Measurements from ENCODE around the gene PTTG1IP. TPM values are rescaled to one million over a fixed set of nuclear protein-coding genes. Genes with fewer than 3 reads are reported as not detected.

PTTG1IP gene
- total RNA-seq, 1 experiment from 2014 or later: 96.0 TPM

DNA sequence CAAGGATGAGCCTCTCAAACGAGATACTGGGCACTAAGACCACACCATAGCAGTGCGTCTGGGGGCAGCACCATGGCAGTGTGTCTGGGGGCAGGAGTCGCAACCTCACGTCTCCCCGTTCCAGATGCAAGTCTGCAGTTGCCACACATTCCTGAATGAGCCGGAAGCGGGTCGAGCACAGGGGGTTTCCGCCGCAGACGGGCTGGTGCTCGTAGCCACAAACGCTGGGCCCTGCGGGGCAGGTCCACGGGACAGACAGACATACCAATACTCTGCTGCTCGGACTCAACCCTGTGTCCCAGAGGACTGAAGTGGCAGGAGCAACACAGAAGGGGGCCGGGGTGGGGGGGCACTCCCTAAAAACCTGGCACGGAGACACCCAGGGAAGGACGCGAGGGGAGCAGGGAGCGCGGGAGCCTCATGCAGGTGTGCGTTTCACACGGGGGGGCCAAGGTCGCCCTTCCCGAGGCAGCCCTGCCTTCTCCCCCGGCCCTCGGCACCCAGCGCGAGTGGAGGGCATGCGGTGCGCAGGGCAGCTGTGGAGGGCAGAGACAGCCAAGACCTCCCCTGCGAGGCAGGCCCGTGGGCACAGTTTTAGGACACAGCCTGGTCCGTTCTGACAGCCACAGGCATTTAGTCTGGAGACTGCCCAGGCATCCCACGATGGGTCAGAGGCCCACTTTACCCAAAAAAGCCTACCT lies 24.5 kb downstream of the PTTG1IP start:
- POLR2A ChIA-PET: no interaction called here
- H3K36me3 Mint-ChIP-seq: peaks cover 34% of the 10 kb centered on the region
- H3K9me3 Mint-ChIP-seq: no peaks in the 10 kb centered on the region
- H3K27me3 Mint-ChIP-seq (ENCODE audit: low read depth): no peaks in the 10 kb centered on the region
- no peak overlapping the region for H3K4me3 Mint-ChIP-seq
- peaks cover 13% of the 10 kb centered on the region for H3K4me1 Mint-ChIP-seq
- DNase-seq (ENCODE audit: low spot score) (no peak), ATAC-seq (no peak)
- H3K27ac Mint-ChIP-seq: no peak overlapping the region
- CTCF ChIA-PET: no interaction called here
- TF ChIP-seq SOX15 (CRISPR knock-in tag; IDR thresholded peaks at IDR 0.05): no peak
- TF ChIP-seq STAT6 (CRISPR knock-in tag; conservative IDR thresholded peaks at IDR 0.05; ENCODE audit: low read depth): no peak
- TF ChIP-seq CDX4 (CRISPR knock-in tag; IDR thresholded peaks at IDR 0.05; ENCODE audit: borderline replicate concordance): no peak
- TF ChIP-seq OVOL2 (CRISPR knock-in tag; IDR thresholded peaks at IDR 0.05; ENCODE audit: borderline replicate concordance): no peak
- TF ChIP-seq FOXJ3 (CRISPR knock-in tag; IDR thresholded peaks at IDR 0.05; ENCODE audit: borderline replicate concordance): no peak
- no peak for TF ChIP-seq JUN (CRISPR knock-in tag; IDR thresholded peaks at IDR 0.05)
- TF ChIP-seq, protein P1, sequence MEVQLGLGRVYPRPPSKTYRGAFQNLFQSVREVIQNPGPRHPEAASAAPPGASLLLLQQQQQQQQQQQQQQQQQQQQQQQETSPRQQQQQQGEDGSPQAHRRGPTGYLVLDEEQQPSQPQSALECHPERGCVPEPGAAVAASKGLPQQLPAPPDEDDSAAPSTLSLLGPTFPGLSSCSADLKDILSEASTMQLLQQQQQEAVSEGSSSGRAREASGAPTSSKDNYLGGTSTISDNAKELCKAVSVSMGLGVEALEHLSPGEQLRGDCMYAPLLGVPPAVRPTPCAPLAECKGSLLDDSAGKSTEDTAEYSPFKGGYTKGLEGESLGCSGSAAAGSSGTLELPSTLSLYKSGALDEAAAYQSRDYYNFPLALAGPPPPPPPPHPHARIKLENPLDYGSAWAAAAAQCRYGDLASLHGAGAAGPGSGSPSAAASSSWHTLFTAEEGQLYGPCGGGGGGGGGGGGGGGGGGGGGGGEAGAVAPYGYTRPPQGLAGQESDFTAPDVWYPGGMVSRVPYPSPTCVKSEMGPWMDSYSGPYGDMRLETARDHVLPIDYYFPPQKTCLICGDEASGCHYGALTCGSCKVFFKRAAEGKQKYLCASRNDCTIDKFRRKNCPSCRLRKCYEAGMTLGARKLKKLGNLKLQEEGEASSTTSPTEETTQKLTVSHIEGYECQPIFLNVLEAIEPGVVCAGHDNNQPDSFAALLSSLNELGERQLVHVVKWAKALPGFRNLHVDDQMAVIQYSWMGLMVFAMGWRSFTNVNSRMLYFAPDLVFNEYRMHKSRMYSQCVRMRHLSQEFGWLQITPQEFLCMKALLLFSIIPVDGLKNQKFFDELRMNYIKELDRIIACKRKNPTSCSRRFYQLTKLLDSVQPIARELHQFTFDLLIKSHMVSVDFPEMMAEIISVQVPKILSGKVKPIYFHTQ (CRISPR knock-in tag; IDR thresholded peaks at IDR 0.05): no peak
- no peak for TF ChIP-seq CREM (CRISPR knock-in tag; IDR thresholded peaks at IDR 0.05)
- no peak for TF ChIP-seq CREB1 (CRISPR knock-in tag; IDR thresholded peaks at IDR 0.05)
- TF ChIP-seq, protein P2, sequence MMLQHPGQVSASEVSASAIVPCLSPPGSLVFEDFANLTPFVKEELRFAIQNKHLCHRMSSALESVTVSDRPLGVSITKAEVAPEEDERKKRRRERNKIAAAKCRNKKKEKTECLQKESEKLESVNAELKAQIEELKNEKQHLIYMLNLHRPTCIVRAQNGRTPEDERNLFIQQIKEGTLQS (CRISPR knock-in tag; conservative IDR thresholded peaks at IDR 0.05): no peak

- no peak for ATAC-seq
- ChIA-PET CTCF (no interaction called here), POLR2A (no interaction called here)
- Mint-ChIP-seq H3K4me3 (no peak overlapping the region), H3K27me3 (ENCODE audit: low read depth) (no peaks in the 10 kb centered on the region), H3K9me3 (no peaks in the 10 kb centered on the region), H3K36me3 (peaks cover 32% of the 10 kb centered on the region), H3K27ac (no peak overlapping the region), H3K4me1 (peaks cover 13% of the 10 kb centered on the region)
- DNase-seq (ENCODE audit: low spot score): no peak
- no peak for TF ChIP-seq PRRX2 (CRISPR knock-in tag; IDR thresholded peaks at IDR 0.05)
- no peak for TF ChIP-seq JAZF1 (CRISPR knock-in tag; IDR thresholded peaks at IDR 0.05)
These were observed 26.0 kb downstream of the PTTG1IP start for GRCh38 chr21:44847261-44848056.

GRCh38 chr21:44846485-44847260 lies 26.8 kb downstream of the PTTG1IP start:
- DNase-seq (ENCODE audit: low spot score) (no peak), ATAC-seq (no peak)
- Mint-ChIP-seq H3K27ac (peak overlapping the region; percentile 79), H3K4me1 (peaks cover 13% of the 10 kb centered on the region), H3K9me3 (no peaks in the 10 kb centered on the region), H3K27me3 (ENCODE audit: low read depth) (no peaks in the 10 kb centered on the region), H3K36me3 (peaks cover 27% of the 10 kb centered on the region), H3K4me3 (peak overlapping the region; percentile 57)
- ChIA-PET CTCF (interaction anchor here (0.9 to 1.4 kb wide), 5 partner anchors 26 to 336 kb away, joined by 3 to 6 read pairs (median 3); partner anchors contain the start of genes PTTG1IP and UBE2G2), POLR2A (no interaction called here)
- TF ChIP-seq ZBTB43 (CRISPR knock-in tag; IDR thresholded peaks at IDR 0.05): no peak
- no peak for TF ChIP-seq RORB (CRISPR knock-in tag; IDR thresholded peaks at IDR 0.05)
- TF ChIP-seq IRF2 (CRISPR knock-in tag; IDR thresholded peaks at IDR 0.05; ENCODE audit: borderline replicate concordance, low read depth): no peak
- no peak for TF ChIP-seq ZMAT4 (CRISPR knock-in tag; IDR thresholded peaks at IDR 0.05)
- TF ChIP-seq FOXP1 (CRISPR knock-in tag; IDR thresholded peaks at IDR 0.05; ENCODE audit: borderline replicate concordance): no peak
